ENCODE data around the gene CXCL1. TPM values are rescaled to one million over a fixed set of nuclear protein-coding genes. Genes with fewer than 3 reads are reported as not detected.

CXCL1 gene
- total RNA-seq = 11.4 and 16.5 TPM in 2 replicates

DNA sequence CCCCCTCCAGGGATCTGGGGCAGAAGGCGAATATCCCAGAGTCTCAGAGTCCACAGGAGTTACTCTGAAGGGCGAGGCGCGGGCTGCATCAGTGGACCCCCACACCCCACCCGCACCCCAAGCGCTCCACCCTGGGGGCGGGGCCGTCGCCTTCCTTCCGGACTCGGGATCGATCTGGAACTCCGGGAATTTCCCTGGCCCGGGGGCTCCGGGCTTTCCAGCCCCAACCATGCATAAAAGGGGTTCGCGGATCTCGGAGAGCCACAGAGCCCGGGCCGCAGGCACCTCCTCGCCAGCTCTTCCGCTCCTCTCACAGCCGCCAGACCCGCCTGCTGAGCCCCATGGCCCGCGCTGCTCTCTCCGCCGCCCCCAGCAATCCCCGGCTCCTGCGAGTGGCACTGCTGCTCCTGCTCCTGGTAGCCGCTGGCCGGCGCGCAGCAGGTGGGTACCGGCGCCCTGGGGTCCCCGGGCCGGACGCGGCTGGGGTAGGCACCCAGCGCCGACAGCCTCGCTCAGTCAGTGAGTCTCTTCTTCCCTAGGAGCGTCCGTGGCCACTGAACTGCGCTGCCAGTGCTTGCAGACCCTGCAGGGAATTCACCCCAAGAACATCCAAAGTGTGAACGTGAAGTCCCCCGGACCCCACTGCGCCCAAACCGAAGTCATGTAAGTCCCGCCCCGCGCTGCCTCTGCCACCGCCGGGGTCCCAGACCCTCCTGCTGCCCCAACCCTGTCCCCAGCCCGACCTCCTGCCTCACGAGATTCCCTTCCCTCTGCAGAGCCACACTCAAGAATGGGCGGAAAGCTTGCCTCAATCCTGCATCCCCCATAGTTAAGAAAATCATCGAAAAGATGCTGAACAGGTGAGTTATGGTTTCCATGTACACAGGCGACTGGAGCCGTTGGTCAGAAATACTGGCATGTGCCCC, at the start of gene CXCL1:
TSS of gene CXCL1 (plus strand) at position 264 of the 926 bp plus-strand sequence. CDS start at position 342, 78 bp downstream.
- peak; percentile 71 for DNase-seq

DNA sequence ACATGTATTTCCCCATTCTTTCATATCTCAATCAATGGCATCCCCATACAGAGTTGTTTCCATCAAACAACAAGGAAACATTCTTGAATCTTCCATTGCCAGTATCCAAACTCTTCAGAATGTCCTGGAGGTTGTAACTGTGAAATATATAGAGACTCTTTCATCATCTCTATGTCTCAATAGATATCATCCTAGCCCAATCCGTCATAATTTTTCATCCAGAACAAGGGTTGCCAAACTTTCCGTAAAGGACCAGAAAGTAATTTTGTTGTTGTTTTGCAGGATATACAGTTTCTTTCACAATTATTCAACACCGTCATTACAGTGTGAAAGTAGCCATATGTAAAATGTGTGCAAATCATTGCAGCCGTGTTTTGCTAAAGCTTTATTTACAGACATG, 47.9 kb upstream of the CXCL1 start:
- no peak for DNase-seq

DNA sequence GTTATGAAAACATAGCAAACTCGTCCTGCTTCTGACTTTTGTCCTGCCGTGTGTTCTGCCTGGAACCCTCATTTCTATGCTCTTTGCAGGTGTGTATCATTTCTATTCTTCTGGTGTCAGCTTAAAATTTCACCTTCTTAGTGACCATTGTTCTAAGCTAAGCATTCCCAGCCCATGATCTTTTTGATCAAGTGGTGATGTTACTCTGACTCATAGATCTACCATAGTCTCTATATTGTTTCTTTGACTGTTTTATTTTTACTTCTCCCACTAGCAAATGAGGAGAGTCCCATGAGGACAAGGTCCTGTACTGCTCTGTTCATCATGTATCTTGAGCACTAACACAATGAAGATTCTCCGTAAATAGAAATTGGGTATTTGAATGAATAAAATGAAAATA, 46.8 kb upstream of the CXCL1 start:
- DNase-seq = no peak

DNA sequence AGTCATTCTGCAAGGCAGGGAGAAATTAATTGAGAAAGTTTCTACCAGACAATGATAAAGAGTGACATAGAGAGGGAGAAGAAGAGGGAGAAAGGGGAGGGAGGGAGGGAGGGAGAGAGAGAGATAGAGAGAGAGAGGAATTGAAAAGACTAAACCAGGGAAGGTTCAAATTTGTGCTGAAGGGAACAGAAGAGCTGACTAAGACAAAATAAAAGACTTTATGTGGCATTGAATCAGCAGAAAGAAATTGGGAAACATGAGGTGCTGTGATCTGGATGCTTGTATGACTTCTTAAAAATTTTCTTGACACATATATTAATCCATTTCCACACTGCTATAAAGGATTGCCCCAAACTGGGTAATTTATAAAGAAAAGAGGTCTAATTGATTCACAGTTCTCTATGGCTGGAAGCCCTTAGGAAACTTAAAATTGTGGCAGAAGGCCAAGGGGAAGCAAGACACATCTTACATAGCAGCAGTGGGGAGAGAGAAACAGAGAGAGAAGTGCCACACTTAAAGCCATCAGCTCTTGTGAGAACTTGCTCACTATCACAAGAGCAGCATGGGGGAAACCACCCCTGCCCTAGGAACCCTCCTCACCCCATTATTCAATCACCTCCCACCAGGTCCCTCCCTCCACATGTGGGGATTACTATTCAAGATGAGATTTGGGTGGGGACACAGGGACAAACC, 46.2 kb upstream of the CXCL1 start:
- no peak for DNase-seq

DNA sequence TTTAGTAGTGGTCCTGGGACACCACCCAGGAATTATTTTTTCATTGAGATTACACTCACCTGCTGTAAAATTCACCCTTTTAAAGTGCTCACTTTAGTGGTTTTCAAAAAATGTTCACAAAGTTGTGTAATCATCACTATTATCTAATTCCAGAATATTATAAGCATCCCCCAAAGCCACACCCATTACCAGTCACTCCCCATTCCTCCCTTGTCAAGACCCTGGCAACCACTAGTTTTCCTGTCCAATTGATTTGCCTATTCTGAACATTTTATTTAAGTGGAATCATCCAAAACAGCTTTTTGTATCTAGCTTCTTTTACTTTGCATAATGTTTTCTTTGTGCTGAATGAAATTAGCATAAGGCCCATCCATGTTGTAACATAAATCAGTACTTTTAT, 45.4 kb upstream of the CXCL1 start:
- DNase-seq = no peak

DNA sequence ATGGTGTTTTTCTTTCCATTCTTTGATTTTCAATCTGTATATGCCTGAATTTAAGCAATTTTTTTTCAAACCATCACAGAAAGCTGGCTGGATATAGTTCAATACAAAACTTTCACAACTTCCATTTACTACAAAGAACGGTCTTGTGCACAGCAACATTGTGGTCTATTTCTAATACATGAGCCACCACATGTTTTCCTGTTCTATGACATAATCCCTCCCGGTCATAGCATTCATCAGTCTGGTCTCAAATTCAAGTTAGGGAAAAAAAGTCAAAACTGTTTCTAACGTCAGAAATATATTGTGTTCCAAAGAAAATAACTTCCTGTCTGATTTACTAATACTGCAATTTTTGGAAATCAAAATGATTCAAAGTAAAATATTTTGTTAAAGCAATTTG, 40.2 kb upstream of the CXCL1 start:
- DNase-seq = peak; percentile 52

DNA sequence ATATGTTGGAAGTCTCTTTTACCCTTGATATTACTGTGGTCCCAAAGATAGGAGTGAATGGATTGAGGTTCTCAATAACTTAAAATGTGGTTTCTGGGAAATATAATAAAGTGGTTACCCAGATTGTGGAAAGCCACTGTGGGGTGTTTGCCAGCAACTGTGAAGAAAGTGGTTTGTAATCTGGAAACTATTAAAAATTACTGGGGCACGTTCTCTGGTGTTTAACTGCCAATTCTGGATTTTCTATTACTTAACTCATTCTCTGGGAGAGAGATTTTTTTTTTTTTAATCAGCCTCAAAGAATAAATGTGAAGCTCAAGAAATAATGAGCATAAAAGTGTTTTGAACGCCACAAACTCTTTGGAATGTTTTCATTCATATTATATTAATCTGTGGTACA, 37.6 kb upstream of the CXCL1 start:
- no peak for DNase-seq

DNA sequence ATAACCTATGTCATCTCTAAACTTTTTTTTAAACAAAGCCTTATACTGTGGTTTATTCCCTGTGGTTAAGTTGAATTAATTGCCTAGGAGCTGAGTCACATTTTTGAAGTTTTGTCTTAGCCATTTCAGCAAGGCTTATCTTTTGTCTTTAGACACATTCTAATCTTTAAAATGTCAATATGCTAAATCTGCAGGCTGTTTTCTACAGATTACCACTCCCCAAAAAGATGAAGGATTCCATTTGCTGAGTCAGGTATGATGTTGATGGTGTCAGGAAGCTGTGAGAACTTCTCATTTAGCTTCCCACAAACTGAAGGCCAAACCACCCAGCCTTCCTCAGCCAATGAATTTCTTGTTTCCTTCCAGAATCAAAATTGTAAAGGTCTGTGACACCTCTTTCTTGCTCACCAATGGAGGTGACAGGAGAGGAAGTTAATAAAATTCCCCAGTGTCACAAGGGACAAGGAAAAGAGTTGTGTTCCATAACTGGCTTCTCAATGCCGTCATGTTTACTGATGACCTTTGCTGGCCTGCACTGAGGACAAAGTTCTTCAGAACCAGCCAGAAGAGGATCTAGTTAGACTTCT, 36.4 kb upstream of the CXCL1 start:
- no peak for DNase-seq

DNA sequence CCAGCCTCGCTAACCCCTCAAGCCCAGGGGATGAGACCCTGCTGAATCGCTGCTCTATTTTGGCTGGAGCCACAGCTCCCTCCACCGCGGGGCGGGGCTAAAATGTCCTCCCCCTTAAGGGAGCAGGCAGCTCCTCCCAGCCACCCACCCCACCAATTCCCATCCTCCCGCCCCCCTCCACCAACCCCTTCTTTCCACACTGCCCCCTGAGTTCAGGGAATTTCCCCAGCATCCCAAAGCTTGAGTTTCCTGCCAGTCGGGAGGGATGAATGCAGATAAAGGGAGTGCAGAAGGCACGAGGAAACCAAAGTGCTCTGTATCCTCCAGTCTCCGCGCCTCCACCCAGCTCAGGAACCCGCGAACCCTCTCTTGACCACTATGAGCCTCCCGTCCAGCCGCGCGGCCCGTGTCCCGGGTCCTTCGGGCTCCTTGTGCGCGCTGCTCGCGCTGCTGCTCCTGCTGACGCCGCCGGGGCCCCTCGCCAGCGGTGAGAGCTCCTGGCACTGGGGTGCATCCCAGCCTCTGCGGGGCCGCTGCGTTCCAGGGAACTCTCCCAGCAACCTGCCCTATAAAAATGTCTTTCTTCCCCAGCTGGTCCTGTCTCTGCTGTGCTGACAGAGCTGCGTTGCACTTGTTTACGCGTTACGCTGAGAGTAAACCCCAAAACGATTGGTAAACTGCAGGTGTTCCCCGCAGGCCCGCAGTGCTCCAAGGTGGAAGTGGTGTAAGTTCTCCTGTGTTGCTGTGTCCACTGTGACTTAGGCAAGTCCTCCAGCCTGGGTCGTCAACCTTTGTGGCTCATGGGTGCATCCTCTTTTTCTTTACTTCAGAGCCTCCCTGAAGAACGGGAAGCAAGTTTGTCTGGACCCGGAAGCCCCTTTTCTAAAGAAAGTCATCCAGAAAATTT, 32.6 kb upstream of the CXCL1 start, which contains the start of gene CXCL6:
TSS of gene CXCL6 (plus strand) at position 306 of the 907 bp plus-strand sequence. CDS start at position 379, 73 bp downstream.
- DNase-seq = peak; percentile 53

DNA sequence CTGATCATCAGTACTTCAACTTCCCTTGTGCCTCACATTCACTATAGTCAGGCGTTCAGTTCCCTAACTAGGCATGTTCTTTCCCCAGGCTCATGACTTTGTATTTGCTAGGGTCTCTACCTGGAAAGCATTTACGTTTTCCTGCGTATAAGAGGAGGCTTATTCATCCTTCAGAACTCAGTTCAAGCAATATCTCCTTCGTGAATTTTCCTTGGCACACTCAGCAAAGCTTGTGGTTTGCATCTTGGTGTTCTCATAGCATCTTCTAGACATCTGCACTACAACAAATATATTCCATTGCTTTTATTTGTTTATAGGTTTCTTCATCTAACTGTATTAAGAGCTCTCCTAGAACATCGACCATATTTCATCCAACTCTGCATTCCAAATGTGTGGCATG, 30.1 kb upstream of the CXCL1 start:
- DNase-seq = no peak

DNA sequence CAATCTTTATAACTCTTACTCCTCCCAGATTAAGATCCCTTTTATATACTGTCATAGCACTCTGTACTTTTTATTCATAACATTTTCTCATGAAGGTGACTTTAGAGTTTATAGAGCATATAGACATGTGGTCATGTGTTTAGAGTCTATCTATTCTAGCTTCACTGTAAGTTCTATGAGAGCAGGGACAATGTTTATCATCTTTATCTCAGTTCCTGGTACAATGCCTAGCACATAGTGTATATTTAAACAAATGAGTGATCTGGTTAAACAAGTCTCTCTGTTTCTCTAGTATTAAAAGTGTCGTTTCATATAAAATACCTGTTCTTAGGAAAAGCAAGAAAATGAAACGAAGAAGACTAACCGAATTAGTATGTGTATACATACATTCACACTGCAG, 29.5 kb upstream of the CXCL1 start:
- DNase-seq = no peak

DNA sequence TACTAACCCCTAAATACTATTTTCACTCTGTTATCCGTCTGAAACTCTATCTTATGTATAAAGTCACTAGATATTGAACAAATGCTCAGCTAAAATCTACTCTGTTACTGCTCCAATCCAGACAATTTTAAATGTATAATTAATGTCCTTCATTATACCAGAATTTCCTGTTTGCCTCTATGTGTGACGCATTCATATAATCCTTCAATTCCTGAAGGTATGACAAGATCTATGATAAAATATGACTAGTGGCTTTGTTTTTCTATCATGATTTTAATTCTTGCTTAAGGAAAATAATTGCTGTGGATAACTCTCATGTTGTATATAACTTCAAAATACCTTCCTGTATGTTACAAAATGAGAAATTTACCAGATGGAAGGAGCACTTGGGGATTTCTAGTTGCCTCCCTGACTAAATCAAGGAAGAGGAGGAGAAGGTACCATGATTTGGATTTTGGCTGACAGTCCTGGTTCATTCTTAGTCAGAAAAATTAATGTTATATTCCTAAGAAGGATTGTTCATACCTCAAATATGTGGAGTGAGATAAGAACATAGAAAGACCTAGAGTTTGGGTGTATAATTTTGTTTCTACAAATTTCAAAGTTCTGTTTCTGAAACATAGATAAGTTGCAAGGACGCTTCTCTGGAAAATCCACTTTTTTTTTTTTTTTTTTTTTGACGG, 27.8 kb upstream of the CXCL1 start:
- no peak for DNase-seq

DNA sequence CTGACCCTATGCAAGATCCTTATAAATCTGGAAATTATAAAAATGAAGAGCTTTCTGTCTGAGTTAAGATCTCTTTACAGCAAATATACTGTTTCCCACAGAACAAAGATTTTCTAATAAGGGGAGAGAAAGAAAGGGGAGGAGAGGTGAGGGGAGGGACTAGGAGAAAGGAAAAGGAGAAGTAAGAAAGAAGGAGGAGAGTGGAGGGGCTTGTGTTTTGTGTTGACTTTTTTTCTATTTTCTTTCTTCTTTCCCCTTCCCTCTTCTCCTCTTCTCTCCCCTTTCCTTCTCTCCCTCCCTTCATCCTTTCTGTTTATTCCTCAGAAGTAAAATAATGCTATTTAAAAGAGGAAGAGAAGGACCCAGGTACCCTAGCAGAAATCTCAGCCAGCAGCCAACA, 26.5 kb upstream of the CXCL1 start:
- no peak for DNase-seq

DNA sequence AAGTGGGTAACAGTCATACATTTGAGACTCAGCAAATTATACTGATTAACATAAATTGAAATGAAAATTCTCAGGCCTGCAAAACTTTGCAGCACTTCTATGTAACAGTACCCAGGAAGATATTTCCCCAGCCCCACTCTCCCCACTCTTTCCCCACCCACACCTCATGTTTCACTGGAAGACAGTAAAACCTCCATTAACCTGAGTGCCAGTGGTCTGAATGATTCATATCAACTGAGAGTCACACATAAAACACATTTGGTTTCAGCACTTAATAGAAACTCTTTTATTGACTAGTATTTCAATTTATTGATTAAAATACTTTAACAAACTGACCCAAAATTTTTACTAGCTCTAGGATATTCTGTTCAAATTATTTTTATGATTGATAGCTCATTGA, 25.8 kb upstream of the CXCL1 start:
- DNase-seq = no peak

DNA sequence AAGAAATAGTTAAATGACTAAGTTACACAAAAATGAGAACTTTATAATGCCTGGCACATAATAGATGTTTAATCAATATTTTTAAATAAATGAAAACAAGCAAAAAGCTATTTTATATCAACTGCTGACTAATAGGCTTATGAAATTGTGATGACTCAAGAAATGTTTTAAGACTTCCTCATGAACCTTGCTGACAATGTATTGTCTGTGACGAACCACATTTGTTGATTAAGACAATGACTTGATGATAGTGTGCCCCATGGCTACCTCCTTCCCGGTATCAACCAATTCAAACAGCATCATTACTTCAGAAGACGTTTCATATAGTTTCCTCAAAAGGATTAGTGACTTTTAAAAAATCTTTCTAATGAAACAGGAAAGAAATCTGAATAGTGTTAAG, 24.8 kb upstream of the CXCL1 start:
- peak; percentile 71 for DNase-seq

DNA sequence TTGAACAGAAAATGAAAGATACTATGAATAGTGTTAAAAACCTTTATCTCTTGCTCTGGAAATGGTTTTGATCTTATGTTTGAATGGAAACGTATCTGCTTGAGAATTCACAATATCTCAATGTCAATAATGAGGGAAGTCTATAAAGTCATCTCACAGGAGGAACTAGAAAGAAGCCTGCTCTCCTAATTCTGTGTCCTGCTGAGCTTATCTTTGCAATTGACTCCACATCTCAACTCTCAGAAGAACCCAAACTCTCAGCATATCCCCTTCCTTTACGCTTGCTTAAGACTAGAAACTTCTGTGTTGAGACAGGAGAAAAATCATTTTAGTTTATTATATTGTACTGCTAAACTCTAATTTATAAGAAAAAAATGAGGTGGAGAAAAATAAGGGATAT, 24.4 kb upstream of the CXCL1 start:
- no peak for DNase-seq

DNA sequence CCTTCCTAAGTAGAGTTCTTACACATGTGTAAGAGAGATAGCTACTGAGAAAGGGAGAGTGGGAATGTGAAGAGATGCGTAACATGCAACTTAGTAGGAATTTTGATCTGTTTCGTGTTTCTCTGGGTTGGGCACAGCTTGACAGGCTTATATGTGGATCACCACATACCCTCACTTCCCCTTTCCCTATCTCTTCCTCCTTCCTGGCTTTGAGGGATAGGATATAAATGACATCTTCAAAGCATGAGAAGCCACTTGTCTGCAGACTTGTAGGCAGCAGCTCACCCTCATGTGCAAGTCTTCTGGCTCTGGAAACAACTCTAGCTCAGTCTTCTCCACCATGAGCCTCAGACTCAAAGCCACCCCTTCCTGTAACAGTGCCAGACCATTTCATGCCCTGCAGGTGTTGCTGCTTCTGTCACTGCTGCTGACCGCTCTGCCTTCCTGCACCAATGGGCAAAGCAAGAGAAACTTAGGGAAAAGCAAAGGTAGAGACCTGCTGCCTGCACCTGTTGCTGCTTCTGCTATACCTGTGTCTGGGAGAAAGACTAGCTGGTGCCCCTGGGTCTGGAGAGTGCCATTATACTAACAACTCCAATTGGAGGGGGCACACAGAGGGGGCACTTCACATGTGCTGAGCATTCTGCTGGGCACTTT, 21.5 kb upstream of the CXCL1 start:
- no peak for DNase-seq

DNA sequence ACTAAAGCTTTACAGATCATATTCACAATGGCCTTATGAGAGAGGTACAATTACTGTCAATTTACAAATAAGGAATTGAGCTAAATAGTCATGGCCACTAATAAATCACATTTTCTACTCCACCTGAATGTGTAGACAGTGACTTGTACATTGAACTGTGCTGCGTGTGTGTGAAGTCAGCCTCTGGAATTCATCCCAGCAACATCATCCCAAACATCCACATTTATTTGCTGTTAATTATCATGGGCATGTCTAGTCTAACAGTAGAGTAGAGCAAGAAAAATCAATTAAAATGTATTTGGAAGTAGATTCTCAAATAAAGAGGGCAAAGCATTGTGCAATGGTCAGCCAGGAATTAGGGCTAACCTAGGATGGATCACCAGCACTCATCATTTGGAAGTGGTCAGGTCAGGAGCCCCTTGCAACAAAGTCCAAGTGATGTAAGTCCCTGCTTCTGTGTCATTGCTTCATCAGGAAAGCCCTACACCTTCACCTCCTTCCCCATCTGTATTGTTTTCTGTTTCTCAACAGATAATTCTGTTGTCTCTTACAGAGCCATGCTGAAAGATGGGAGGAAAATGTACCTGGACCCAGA, 20.9 kb upstream of the CXCL1 start:
- DNase-seq = no peak

DNA sequence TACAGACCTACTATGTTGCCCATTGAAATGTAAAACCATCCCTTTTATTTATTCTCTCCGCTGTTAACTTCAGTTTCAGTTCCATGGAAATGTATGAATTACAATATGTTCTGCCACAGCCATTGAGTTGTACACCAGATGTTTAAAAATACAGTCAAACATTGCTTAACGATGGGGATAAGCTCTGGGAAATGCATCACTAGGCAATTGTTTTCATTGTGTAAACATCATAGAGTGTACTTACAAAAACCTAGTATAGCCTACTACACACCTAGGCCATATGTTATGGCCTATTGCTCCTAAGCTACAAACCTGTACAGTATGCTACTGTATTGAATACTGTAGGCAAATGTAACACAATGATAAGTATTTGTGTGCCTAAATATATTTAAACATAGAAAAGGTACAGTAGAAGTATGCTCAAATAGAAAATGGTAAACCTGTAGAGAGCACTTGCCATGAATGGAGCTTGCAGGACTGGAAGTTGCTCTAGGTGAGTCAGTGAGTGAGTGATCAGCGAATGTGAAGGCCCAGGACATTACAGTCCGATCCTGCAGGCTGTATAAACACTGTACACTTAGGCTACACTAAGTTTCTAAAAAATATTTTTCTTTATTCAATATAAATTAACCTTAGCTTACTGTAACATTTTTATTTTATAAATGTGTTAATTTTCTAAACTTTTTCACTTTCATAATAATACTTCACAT, 18.8 kb upstream of the CXCL1 start:
- DNase-seq = no peak

DNA sequence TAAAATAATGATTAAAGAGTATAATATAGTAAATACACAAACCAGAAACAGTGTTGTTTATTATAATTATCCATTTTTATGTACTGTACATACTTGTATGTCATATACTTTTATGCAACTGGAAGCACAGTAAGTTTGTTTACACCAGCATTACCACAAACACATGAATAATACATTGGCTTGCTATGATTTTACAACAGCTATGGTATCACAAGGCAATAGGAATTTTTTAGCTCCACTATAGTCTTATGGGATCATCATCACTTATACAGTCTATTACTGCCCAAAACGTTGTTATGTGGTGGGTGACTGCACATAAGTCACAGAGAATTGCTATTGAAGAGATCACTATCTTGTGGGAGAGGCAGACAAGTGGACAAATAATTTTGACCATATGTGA, 17.9 kb upstream of the CXCL1 start:
- DNase-seq = no peak
